HL-60 (cell line): ENCODE results near the gene ATG10.

Experiments
- DNase-seq, 2 experiments: peaks; one replicate each; pipeline ENCODE4 v3.0.0-alpha.2; 2010 to 2020; ENCODE audit warnings: low read depth in 1 of 2, low spot score in 1 of 2
- H3K27ac ChIP-seq: fragments of 250-450 bp; sonication (Bioruptor Pico); replicated peaks from 2 replicates; pipeline ENCODE4 v1.5.1; 2020; ENCODE audit warnings: mild to moderate bottlenecking, moderate library complexity
- H3K27me3 ChIP-seq: fragments of 250-450 bp; sonication (Bioruptor Pico); 2 replicates; pipeline ENCODE4 v1.5.1; 2021; ENCODE audit warnings: mild to moderate bottlenecking, moderate library complexity; ENCODE audit not compliant: insufficient read depth, poor library complexity, severe bottlenecking
- H3K4me3 ChIP-seq: replicated peaks from 2 replicates; pipeline ENCODE4 v1.5.1; 2011; ENCODE audit warnings: mild to moderate bottlenecking, control low read depth, low read length; ENCODE audit not compliant: insufficient read depth
- GABPA ChIP-seq: IDR thresholded peaks from 2 replicates; pipeline ENCODE4 v1.6.1; 2012; ENCODE audit warnings: low read depth
- POLR2AphosphoS5 ChIP-seq: IDR thresholded peaks from 2 replicates; pipeline ENCODE4 v1.6.1; 2012; ENCODE audit warnings: low read depth
- SPI1 ChIP-seq: IDR thresholded peaks from 2 replicates; pipeline ENCODE4 v1.6.1; 2012; ENCODE audit warnings: low read depth, mild to moderate bottlenecking, borderline replicate concordance
- TF ChIP-seq, protein P1 (sequence below): IDR thresholded peaks from 2 replicates; pipeline ENCODE4 v1.6.1; 2012; ENCODE audit warnings: low read depth; ENCODE audit not compliant: insufficient replicate concordance
- TF ChIP-seq, protein P2 (sequence below): IDR thresholded peaks from one replicate; pipeline ENCODE4 v1.5.1; 2011; ENCODE audit warnings: low read length, control low read depth, inconsistent platforms; ENCODE audit not compliant: insufficient read depth

Gene ATG10

DNA sequence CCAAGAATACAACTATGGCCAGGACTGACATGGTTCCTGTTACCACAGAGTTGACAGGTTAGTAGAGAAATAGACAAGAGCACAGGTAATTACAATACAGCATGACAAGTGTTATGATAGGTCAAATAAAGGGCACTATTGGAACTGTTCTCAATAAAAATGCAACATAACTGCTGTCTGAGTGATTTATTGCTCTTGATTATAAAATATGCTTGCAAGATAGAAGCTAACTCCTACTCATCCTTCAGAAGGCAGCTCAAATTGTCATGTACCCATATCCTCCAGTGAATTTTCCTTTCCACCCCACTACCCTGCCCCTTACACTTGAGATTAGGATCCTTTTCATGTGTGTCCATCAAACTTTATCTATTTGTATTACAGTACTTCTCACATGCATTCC lies 35.1 kb upstream of the ATG10 start:
- DNase-seq, result no peak
- TF ChIP-seq SPI1 (no peak), GABPA (no peak), POLR2AphosphoS5 (no peak)
- TF ChIP-seq, protein P1, sequence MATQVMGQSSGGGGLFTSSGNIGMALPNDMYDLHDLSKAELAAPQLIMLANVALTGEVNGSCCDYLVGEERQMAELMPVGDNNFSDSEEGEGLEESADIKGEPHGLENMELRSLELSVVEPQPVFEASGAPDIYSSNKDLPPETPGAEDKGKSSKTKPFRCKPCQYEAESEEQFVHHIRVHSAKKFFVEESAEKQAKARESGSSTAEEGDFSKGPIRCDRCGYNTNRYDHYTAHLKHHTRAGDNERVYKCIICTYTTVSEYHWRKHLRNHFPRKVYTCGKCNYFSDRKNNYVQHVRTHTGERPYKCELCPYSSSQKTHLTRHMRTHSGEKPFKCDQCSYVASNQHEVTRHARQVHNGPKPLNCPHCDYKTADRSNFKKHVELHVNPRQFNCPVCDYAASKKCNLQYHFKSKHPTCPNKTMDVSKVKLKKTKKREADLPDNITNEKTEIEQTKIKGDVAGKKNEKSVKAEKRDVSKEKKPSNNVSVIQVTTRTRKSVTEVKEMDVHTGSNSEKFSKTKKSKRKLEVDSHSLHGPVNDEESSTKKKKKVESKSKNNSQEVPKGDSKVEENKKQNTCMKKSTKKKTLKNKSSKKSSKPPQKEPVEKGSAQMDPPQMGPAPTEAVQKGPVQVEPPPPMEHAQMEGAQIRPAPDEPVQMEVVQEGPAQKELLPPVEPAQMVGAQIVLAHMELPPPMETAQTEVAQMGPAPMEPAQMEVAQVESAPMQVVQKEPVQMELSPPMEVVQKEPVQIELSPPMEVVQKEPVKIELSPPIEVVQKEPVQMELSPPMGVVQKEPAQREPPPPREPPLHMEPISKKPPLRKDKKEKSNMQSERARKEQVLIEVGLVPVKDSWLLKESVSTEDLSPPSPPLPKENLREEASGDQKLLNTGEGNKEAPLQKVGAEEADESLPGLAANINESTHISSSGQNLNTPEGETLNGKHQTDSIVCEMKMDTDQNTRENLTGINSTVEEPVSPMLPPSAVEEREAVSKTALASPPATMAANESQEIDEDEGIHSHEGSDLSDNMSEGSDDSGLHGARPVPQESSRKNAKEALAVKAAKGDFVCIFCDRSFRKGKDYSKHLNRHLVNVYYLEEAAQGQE, result no peak
- TF ChIP-seq, protein P2, sequence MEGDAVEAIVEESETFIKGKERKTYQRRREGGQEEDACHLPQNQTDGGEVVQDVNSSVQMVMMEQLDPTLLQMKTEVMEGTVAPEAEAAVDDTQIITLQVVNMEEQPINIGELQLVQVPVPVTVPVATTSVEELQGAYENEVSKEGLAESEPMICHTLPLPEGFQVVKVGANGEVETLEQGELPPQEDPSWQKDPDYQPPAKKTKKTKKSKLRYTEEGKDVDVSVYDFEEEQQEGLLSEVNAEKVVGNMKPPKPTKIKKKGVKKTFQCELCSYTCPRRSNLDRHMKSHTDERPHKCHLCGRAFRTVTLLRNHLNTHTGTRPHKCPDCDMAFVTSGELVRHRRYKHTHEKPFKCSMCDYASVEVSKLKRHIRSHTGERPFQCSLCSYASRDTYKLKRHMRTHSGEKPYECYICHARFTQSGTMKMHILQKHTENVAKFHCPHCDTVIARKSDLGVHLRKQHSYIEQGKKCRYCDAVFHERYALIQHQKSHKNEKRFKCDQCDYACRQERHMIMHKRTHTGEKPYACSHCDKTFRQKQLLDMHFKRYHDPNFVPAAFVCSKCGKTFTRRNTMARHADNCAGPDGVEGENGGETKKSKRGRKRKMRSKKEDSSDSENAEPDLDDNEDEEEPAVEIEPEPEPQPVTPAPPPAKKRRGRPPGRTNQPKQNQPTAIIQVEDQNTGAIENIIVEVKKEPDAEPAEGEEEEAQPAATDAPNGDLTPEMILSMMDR, result no peak
- Histone ChIP-seq H3K27ac (no peak overlapping the region), H3K27me3 (no peaks in the 10 kb centered on the region), H3K4me3 (no peak overlapping the region)

DNA sequence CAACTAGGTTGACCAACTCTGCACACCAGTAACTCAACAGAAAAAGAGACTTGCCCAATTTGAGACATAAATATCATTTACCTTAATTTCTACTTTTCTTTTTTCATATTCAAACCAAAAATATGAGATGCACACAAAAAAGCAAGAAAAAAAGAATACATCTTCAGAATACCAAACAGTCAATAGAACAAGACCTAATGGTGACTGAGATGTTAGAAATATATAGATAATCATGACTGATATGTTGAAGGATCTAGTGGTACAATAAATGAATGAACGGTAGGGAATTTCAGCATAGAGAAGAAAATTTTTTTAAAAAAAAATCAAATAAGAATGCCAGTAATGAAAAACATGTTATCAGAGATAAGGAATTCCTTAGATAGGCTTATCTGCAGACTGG lies 29.1 kb upstream of the ATG10 start:
- no peaks in the 10 kb centered on the region for H3K27me3 ChIP-seq
- no peak overlapping the region for H3K27ac ChIP-seq
- no peak for TF ChIP-seq POLR2AphosphoS5
- TF ChIP-seq, protein P1, result no peak
- TF ChIP-seq SPI1, result no peak
- TF ChIP-seq, protein P2, result no peak
- TF ChIP-seq GABPA, result no peak
- no peak for DNase-seq
- no peak overlapping the region for H3K4me3 ChIP-seq

DNA sequence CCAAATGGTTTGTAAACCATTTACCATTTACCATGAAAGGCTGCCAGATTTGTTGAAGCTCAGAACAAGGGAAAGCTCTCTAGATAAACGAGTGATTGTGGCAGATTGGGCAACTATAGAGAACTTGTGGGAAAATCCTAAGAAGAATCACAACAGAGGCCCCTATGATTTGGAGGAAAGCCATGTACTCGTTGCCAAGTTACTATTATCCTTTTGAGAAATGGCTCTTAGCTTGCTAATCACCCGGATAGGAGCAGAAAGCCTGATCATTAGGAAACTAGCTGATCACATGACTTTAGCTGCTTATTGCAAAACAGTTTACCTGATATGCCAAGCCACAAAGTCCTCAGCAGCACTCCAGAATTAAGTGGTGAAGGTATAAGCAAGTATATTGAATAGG lies 23.5 kb upstream of the ATG10 start:
- no peak for DNase-seq
- H3K4me3 ChIP-seq, result no peak overlapping the region
- H3K27me3 ChIP-seq, result no peaks in the 10 kb centered on the region
- TF ChIP-seq, protein P2, result no peak
- no peak for TF ChIP-seq SPI1
- no peak for TF ChIP-seq GABPA
- TF ChIP-seq POLR2AphosphoS5, result no peak
- TF ChIP-seq, protein P1, result no peak
- no peak overlapping the region for H3K27ac ChIP-seq
